HUDEP-2 (cell line): ENCODE data around the gene PGAP2.

Experiments
- DNase-seq, 76 experiments: peaks; one replicate each; lab custom pipeline; 2025; ENCODE audit not compliant: unreplicated experiment in 76 of 76; lab: John Stamatoyannopoulos, UW

Gene PGAP2

DNA sequence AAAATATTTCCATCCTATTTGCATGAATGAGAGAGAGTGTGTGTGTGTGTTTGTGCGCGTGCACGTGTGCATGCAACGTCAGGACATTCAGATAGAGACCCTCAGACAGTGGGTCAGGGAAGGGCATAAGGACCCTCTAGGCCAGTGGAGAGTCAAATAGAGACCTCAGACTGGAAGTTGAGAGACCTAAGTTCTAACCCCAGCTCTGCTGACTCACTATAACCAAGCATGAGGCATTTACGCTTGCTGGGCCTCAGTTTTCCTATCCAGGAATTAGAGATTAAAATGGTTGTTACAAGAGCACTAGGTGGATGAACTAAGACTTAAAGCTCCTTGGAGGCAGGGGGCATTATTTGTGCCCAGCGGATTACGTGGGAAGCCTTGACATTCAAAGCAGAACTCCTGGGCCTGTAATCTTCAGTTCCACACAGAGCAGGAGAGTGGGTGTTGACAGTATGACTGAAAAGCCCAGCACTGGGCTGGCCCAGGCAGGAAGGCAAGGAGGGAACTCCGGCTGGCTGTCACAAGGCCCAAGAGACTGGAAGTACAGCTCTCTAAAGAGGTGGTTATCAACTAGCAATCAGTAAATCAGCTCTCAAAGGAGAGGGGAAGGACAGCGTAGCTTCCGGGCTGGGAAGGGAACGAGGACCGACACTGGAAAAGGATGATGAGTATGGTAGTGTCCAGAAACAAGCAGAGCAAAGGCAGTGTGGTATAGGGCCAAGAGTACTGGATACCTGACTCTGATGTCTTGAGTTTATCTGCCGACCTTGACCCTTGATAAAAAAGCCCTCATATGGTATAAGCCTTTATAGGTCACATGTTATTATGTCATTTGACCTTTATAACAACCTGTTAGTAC lies 23.2 kb downstream of the PGAP2 start:
- peak in 4 of 76 experiments; percentile 25 to 42 (median 32) for DNase-seq

DNA sequence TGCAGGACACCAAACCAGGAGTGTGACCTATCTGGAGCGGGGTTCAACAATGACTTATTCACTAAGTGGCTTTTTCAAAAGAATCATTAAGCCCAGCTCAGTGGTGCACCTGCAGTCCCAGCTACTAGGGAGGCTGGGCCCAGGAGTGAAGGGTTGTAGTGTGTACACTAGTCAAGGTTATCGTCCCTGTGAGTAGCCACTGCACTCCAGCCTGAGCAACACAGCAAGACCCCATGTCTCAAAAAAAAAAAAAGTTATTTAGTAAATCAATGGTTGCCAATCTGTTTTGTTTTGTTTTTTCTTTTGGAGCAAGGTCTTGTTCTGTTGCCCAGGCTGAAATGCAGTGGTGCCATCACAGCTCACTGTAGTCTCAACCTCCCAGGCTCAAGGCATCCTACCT lies 24.5 kb downstream of the PGAP2 start:
- no peak for DNase-seq

DNA sequence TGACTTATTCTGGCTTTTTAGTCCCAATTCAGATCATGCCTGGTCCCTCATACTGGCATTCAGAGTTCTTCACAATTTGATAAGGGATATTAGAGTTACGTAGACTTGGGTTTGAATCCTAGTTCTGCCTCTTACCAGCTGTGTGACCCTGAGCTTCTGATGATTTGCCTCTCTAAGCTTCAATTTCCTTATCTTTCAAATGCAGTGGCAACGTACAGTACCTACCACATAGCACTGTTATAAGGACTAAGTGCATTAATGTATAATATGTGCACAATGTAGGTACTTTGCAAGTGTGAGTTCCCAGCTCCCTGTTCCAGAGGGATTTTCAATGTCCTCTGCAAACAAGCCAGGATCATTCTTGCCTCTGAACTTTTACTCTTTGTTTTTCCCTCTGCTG lies 25.1 kb downstream of the PGAP2 start:
- peak in 24 of 76 experiments; percentile 11 to 74 (median 44) for DNase-seq

- peak in 8 of 76 experiments; percentile 58 to 76 (median 60) for DNase-seq
These were observed 25.9 kb downstream of the PGAP2 start for GRCh38 chr11:3834349-3834663.

GRCh38 chr11:3834664-3835461 lies 26.5 kb downstream of the PGAP2 start:
- DNase-seq, result peak in 70 of 76 experiments; percentile 44 to 92 (median 80)

DNA sequence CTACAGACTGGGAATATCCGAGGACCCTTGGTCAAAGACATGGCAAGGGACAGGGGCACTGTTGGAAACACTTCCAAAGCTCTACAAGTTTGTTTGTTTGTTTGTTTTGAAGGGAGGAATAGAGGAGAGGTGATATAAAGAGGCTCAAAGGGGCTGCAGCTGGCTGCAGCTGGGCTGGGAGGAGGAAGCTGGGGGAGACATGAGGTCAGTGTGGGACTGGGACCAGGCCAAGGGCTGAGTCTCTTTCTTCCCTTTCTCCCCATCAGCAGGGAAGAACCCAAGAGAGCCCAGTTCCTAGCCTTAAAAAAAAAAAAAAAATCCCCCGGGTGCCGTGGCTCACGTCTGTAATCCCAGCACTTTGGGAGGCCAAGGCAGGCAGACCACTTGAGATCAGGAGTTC lies 27.4 kb downstream of the PGAP2 start:
- no peak for DNase-seq

DNA sequence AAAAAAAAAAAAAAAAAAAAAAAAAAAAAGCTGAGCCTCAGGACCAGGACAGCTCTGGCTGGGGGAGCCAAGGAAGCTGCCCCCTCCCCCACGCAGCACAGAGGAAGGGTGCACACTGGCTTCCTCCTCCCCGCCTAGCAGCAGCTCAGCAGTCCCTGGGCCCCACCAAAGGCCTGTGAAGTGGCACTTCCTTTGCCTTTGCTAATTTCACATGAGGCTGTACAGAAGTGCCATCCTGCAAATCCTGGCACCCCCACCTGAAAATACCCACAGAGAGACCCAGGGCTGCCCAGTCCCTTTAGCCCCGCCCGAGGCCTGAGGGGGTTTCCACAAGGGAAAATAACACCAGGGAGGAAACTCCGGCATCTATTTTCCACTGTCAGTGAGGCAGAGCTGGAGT lies 28.5 kb downstream of the PGAP2 start:
- peak in 8 of 76 experiments; percentile 12 to 34 (median 26) for DNase-seq

GRCh38 chr11:3837793-3838192 lies 29.4 kb downstream of the PGAP2 start:
- DNase-seq, result peak in 55 of 76 experiments; percentile 8 to 78 (median 49)

DNA sequence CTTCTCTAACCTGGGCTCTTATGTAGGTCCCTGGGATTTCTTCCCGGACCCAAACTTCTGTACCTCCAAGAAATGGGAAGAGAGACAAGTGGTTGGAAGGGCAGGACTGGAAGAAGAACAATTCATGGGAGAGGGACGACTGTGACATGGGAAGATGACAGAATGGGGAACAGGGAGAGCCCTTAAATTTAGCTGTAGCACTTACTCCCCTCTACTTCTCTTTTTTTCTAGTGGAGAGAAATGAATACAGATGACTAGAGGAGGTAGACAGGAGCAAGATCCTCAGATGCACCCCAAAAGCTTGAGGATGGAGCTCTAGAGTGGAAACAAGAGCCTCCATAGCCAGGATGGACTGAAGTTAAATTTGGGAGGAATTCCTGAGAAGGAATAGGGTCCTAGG lies 30.1 kb downstream of the PGAP2 start:
- DNase-seq, result no peak

DNA sequence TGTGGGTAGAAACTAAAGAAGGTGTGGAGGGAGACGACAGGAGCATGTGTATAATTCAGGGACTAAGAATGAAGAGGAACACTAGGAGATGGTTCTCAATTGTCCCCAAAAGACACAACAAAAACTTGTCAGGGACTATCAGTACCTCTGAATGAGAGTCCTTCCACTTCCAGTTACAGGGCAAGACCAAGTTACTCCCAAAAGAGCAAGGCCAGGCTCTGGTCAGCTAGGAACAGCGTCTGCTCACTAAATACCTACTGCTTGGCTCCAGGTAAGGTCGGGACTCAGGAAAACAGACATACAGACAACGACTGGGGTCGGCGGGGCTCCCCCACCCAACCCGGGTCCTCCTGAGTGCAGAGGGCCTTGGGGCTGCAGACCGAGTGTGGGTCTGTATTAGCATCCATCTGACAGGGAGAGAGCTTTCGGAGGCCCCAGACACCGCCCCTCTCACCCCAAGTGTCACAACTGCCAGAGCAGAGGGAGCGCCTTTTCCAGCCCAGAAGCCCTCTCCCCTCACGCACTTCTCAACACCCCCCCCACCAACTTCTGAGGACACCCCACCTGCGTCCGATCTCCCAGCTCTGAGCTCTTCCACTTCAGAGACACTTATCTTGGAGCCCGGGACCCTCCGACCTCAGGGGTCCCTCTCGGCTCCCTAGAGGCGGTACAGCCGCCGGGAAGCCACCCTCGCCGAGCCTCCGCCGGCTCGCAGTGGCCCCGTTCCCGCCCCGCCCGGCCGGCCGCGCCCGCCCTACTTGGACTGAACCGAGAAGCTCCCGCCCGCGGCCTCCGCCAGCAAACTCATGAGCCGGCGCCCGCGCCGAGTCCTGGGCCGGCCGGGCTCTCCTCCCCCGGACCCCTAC lies 31.9 kb downstream of the PGAP2 start:
- DNase-seq, result peak in 23 of 76 experiments; percentile 16 to 65 (median 55)

DNA sequence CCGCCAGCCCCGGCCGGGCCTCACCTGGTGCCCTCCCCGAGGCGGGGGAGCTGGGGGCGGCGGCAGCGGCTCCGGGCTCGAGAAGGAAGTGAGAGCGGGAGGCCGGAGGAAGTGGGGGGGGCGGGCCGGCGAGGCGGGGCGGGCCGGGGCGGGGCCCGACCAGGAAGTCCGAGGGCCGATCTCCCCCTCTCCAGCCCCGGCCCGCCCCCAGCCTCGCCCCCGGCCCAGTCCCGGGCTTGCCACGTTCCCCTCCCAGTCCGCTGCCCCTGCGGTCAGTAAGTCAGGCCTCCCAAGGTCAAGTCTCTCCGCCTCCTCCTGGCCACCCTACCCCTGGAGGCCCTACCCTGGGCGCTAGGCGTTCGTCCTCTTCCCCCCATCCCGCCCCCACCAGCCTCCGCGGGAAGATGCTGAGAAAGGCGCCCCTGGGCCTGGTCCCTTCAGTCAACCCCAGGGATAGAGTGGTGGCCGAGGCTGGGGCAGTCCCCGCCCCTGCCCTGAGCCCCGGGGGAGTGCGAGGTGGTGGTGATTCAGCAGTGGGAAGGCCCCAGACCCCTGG lies 32.6 kb downstream of the PGAP2 start, which contains the start of gene RHOG:
RHOG (minus strand) TSS at position 90 of the 556 bp plus-strand sequence. CDS start 12,821 bp downstream, outside the sequence.
- DNase-seq, result peak in 63 of 76 experiments; percentile 26 to 90 (median 75)

GRCh38 chr11:3841426-3842350 lies 33.3 kb downstream of the PGAP2 start:
- DNase-seq, result peak in 72 of 76 experiments; percentile 21 to 90 (median 75)

DNA sequence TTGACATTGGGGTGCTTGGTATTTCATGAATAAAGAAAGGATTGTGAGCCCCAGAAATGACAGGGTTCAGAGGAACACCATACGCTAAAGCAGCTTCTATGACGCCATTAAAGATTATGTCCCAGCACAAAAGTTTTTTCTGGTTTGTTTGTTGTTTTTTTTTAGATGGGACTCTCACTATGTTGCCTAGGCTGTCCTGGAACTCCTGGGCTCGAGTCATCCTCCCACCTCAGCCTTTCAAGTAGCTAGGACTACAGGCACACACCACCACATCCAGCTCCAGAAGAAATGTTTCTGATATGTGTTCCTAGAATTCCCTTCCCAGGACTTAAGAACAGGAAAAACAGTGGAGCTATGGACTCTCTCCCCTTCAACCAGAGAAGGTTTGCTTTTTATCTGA lies 35.0 kb downstream of the PGAP2 start:
- DNase-seq, result no peak

DNA sequence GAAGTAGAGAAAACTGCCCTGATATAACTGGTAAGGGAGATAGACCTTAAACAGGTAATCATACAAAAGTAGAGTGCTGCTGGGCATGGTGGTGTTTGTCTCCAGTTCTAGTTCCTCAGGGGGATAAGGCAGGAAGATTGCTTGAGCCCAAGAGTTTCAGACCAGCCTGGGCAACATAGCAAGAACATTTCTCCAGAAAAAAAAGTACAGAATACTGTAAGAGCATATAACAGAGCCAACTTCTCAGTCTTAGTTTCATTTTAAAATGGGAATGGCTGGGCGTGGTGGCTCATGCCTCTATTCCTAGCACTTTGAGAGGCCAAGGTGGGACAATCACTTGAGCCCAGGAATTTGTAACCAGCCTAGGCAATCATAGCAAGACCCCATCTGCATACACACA lies 36.9 kb downstream of the PGAP2 start:
- no peak for DNase-seq

- DNase-seq, result no peak
These were observed 37.3 kb downstream of the PGAP2 start for GRCh38 chr11:3845670-3846069.

DNA sequence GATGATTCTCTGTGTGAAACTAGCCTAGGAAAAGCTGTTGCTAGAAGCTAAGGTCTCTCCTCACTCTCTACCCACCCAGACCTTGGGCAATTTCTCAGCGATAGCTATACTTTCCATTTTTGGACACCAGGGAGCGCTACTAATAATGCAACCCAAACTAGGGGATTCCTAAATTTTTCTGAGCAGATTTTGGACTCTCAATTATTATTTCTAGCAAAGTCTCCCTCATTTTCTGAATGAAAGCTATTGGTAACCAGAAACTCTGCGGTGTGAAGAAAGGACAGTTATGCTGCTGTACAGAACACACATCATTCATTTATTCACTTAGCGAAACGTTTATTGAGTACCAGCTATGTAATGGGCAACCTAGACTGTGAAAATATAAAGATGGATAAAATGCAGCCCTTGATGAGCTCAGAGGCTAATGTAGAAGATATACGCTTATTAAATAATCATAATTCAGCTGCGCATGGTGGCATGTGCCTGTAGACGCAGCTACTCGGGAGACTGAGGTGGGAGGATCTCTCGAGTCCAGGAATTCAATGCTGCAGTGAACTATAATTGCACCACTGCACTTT lies 41.0 kb downstream of the PGAP2 start:
- DNase-seq, result peak in 28 of 76 experiments; percentile 8 to 69 (median 38)

GRCh38 chr11:3853545-3853842 lies 45.1 kb downstream of the PGAP2 start:
- no peak for DNase-seq

- DNase-seq, result peak in 59 of 76 experiments; percentile 18 to 75 (median 49)
These were observed 45.7 kb downstream of the PGAP2 start for GRCh38 chr11:3853899-3854659.
